DMS 273 (cell line): ENCODE measurements around the gene ARHGAP22.
A peak's percentile ranks its signal among the peaks of the same experiment; 100 is the strongest.

Experiments
- DNase-seq: peaks from one replicate; lab custom pipeline; 2025; ENCODE audit not compliant: unreplicated experiment; lab: John Stamatoyannopoulos, UW

Gene ARHGAP22

GRCh38 chr10:48589266-48589665 lies 15.6 kb downstream of the ARHGAP22 start:
- DNase-seq: peak; percentile 79

GRCh38 chr10:48587819-48588218 lies 17.1 kb downstream of the ARHGAP22 start:
- no peak for DNase-seq

- no peak for DNase-seq
These were observed 17.8 kb downstream of the ARHGAP22 start for GRCh38 chr10:48587101-48587500.

- DNase-seq: peak; percentile 69
These were observed 21.9 kb downstream of the ARHGAP22 start for GRCh38 chr10:48582970-48583369.

GRCh38 chr10:48580236-48580635 lies 24.6 kb downstream of the ARHGAP22 start:
- DNase-seq: no peak

- no peak for DNase-seq
These were observed 25.5 kb downstream of the ARHGAP22 start for GRCh38 chr10:48579251-48579960.

- DNase-seq: no peak
These were observed 27.7 kb downstream of the ARHGAP22 start for GRCh38 chr10:48577158-48577557.

- no peak for DNase-seq
These were observed 28.4 kb downstream of the ARHGAP22 start for GRCh38 chr10:48576501-48576900.

GRCh38 chr10:48575901-48576300 lies 29.0 kb downstream of the ARHGAP22 start:
- DNase-seq: no peak

GRCh38 chr10:48574817-48575380 lies 30.0 kb downstream of the ARHGAP22 start:
- DNase-seq: no peak

- no peak for DNase-seq
These were observed 30.5 kb downstream of the ARHGAP22 start for GRCh38 chr10:48574322-48574796.

GRCh38 chr10:48573045-48573444 lies 31.8 kb downstream of the ARHGAP22 start:
- no peak for DNase-seq

GRCh38 chr10:48572414-48572813 lies 32.5 kb downstream of the ARHGAP22 start:
- no peak for DNase-seq

- no peak for DNase-seq
These were observed 36.3 kb downstream of the ARHGAP22 start for GRCh38 chr10:48568546-48568945.

GRCh38 chr10:48568131-48568530 lies 36.7 kb downstream of the ARHGAP22 start:
- no peak for DNase-seq

- DNase-seq: no peak
These were observed 37.5 kb downstream of the ARHGAP22 start for GRCh38 chr10:48567346-48567745.

- no peak for DNase-seq
These were observed 40.3 kb downstream of the ARHGAP22 start for GRCh38 chr10:48564466-48565160.

- DNase-seq: no peak
These were observed 47.3 kb downstream of the ARHGAP22 start for GRCh38 chr10:48557511-48558123.

GRCh38 chr10:48556713-48557112 lies 48.2 kb downstream of the ARHGAP22 start:
- no peak for DNase-seq

- DNase-seq: no peak
These were observed 48.8 kb downstream of the ARHGAP22 start for GRCh38 chr10:48556065-48556464.

- no peak for DNase-seq
These were observed 49.4 kb downstream of the ARHGAP22 start for GRCh38 chr10:48555310-48556042.
